Measurements from ENCODE around the gene TTC23.

GRCh38 chr15:99154271-99154670, 95.1 kb downstream of the TTC23 start:
- TF ChIP-seq CTCF (IDR thresholded peaks at IDR 0.05) (no peak), POLR2AphosphoS5 (IDR thresholded peaks at IDR 0.05) (no peak)
